RWPE2 (cell line): Measurements from ENCODE around the gene METTL25.

Source experiments
- ATAC-seq: fragments of 200-7000 bp; cut with Tn5 transposase; 3 replicates; pipeline ENCODE4 v1.9.1; 2021; ENCODE audit warnings: low read depth
- DNase-seq: peaks from one replicate; pipeline ENCODE4 v3.0.0-alpha.2; 2020; ENCODE audit warnings: low spot score
- H3K27ac ChIP-seq: fragments of 450-650 bp; 2 replicates; pipeline ENCODE4 v1.5.1; 2017; ENCODE audit warnings: mild to moderate bottlenecking; ENCODE audit not compliant: poor library complexity, severe bottlenecking
- H3K27me3 ChIP-seq: fragments of 250-450 bp; sonication (Bioruptor Pico); 2 replicates; pipeline ENCODE4 v1.5.1; 2021; ENCODE audit warnings: mild to moderate bottlenecking, moderate library complexity; ENCODE audit not compliant: insufficient read depth, poor library complexity, severe bottlenecking
- H3K36me3 ChIP-seq: fragments of 250-450 bp; sonication (Bioruptor Pico); 2 replicates; pipeline ENCODE4 v1.5.1; 2020; ENCODE audit warnings: low read depth, mild to moderate bottlenecking, moderate library complexity
- H3K4me1 ChIP-seq: fragments of 250-450 bp; sonication (Bioruptor Pico); 2 replicates; pipeline ENCODE4 v1.5.1; 2021; ENCODE audit warnings: mild to moderate bottlenecking, moderate library complexity; ENCODE audit not compliant: insufficient read depth, poor library complexity, severe bottlenecking
- H3K4me3 ChIP-seq: fragments of 250-450 bp; sonication (Bioruptor Pico); 2 replicates; pipeline ENCODE4 v1.5.1; 2021; ENCODE audit warnings: mild to moderate bottlenecking, moderate library complexity; ENCODE audit not compliant: severe bottlenecking
- H3K9me3 ChIP-seq: fragments of 250-450 bp; sonication (Bioruptor Pico); 2 replicates; pipeline ENCODE4 v1.5.1; 2021; ENCODE audit warnings: mild to moderate bottlenecking, moderate library complexity; ENCODE audit not compliant: severe bottlenecking
- CTCF ChIP-seq: fragments of 450-650 bp; IDR thresholded peaks from one replicate; pipeline ENCODE4 v1.5.1; 2017; ENCODE audit warnings: mild to moderate bottlenecking, moderate library complexity; ENCODE audit not compliant: poor library complexity, severe bottlenecking

The METTL25 gene

GRCh38 chr12:82522762-82523161 lies 164.4 kb downstream of the METTL25 start:
- ATAC-seq: no peak
- TF ChIP-seq CTCF: no peak

GRCh38 chr12:82523996-82524395 lies 165.7 kb downstream of the METTL25 start:
- no peak overlapping the region for H3K27ac ChIP-seq
- ATAC-seq: no peak
- H3K27me3 ChIP-seq: no peaks in the 10 kb centered on the region
- no peak for DNase-seq
- no peak overlapping the region for H3K4me3 ChIP-seq
- no peaks in the 10 kb centered on the region for H3K9me3 ChIP-seq
- H3K4me1 ChIP-seq: no peaks in the 10 kb centered on the region
- H3K36me3 ChIP-seq: no peaks in the 10 kb centered on the region
- no peak for TF ChIP-seq CTCF

More at GRCh38 chr12:82522762-82523161, 164.4 kb downstream of the METTL25 start:
- Histone ChIP-seq H3K4me1 (no peaks in the 10 kb centered on the region), H3K36me3 (no peaks in the 10 kb centered on the region), H3K4me3 (no peak overlapping the region), H3K27me3 (no peaks in the 10 kb centered on the region), H3K27ac (no peak overlapping the region), H3K9me3 (no peaks in the 10 kb centered on the region)
- DNase-seq: no peak

- Histone ChIP-seq H3K36me3 (no peaks in the 10 kb centered on the region), H3K4me1 (no peaks in the 10 kb centered on the region), H3K9me3 (no peaks in the 10 kb centered on the region), H3K27ac (no peak overlapping the region), H3K27me3 (no peaks in the 10 kb centered on the region), H3K4me3 (no peak overlapping the region)
- TF ChIP-seq CTCF: no peak
- DNase-seq (no peak), ATAC-seq (no peak)
Measured at GRCh38 chr12:82524641-82525040, 166.3 kb downstream of the METTL25 start.

DNA sequence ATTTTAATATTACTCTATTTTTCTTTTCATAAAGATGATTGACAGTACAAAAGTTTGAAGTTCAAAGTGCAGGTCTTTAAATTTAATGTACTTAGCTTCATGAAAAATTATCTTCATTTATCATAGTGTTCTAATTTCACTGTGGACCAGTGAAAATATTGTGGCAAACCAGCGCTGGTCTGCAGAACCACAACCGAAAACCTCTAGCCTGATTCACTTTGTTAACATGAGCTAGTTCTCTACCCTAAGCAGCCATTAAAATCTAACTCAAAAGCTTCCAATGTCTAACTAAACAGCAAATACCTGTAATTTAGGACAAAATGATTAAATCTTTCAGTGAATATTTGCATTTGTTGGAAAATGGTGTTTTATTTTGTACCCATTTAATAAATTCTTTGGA lies 167.3 kb downstream of the METTL25 start:
- no peak for DNase-seq
- no peak for TF ChIP-seq CTCF
- no peak for ATAC-seq

DNA sequence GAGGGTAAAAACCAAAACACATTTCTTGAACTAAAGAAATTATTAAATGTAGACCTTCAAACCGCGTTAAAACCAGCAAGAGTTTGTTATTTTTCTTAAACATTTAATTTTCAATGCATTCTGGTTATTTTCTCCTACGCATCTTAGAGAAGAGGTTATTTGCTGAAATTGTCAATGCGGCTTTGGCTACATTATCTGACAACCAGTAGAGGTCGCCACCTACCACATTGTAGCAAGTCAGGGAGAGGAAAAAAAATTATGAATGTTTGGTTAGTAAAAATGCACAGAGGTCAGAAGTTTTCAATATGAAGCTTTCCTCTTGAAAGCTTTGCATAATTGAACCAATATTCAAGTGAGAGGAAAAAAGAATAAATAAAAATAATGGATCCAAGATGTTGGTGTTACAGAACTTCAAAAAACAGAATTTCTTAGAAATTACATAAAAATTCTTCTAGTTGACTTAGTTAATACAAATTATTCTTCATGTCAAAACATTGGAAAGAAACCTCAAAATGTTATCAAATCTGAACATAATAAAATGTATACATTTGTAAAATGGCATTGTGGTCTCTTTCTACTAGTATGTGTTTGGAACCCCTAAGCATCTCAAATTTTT lies 168.9 kb downstream of the METTL25 start:
- Histone ChIP-seq H3K27ac (no peak overlapping the region), H3K9me3 (no peaks in the 10 kb centered on the region), H3K4me3 (no peak overlapping the region), H3K4me1 (no peaks in the 10 kb centered on the region), H3K27me3 (no peaks in the 10 kb centered on the region), H3K36me3 (no peaks in the 10 kb centered on the region)
- ATAC-seq (peak; percentile 52; the same call in 1 of the 3 replicates), DNase-seq (no peak)
- peak; percentile 98 for TF ChIP-seq CTCF

More for the DNA sequence above, 167.3 kb downstream of the METTL25 start:
- Histone ChIP-seq H3K9me3 (no peaks in the 10 kb centered on the region), H3K27ac (no peak overlapping the region), H3K4me1 (no peaks in the 10 kb centered on the region), H3K36me3 (no peaks in the 10 kb centered on the region), H3K4me3 (no peak overlapping the region), H3K27me3 (no peaks in the 10 kb centered on the region)
